BE2C (cell line): ENCODE measurements around the gene BOD1L1.

Experiments used
- DNase-seq: peaks from one replicate; pipeline ENCODE4 v3.0.0-alpha.2; 2020
- H3K27me3 ChIP-seq: fragments of 250-450 bp; sonication (Bioruptor Pico); 2 replicates; pipeline ENCODE4 v1.5.1; 2020; ENCODE audit warnings: mild to moderate bottlenecking
- H3K36me3 ChIP-seq: fragments of 250-450 bp; sonication (Bioruptor Pico); 2 replicates; pipeline ENCODE4 v1.5.1; 2020; ENCODE audit warnings: mild to moderate bottlenecking
- H3K4me1 ChIP-seq: fragments of 250-450 bp; sonication (Bioruptor Pico); 2 replicates; pipeline ENCODE4 v1.5.1; 2020
- H3K4me3 ChIP-seq: 2 replicates; pipeline ENCODE4 v1.5.1; 2011; ENCODE audit warnings: low read depth, low read length
- H3K9me3 ChIP-seq: fragments of 250-450 bp; sonication (Bioruptor Pico); 2 replicates; pipeline ENCODE4 v1.5.1; 2020
- TF ChIP-seq, protein P1 (sequence below): IDR thresholded peaks from 2 replicates; pipeline ENCODE4 v1.5.1; 2012; ENCODE audit warnings: mild to moderate bottlenecking, low read depth, low read length

Gene BOD1L1

DNA sequence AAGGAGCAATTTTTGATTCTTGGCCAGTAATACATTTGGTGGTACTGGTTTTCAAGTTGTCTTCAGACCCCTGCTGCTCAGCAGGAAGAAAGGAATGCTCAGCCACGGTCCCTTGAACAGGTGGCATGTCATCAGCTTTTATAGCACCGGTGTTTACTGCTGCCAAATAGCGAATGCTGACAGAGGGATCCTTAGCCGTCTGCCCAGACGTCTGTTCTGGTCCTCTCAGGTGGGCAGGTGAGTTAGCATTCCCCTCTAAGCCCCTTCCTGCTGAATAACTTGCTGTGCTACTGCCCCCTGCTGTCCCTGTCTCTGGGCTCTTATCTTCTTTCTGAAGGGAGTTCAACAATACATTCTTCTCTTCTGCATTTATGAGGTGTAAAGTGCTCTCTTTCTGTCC lies 28.4 kb downstream of the BOD1L1 start:
- no peaks in the 10 kb centered on the region for H3K9me3 ChIP-seq
- H3K36me3 ChIP-seq: peaks cover 41% of the 10 kb centered on the region
- H3K27me3 ChIP-seq: no peaks in the 10 kb centered on the region
- no peak overlapping the region for H3K4me3 ChIP-seq
- TF ChIP-seq, protein P1, sequence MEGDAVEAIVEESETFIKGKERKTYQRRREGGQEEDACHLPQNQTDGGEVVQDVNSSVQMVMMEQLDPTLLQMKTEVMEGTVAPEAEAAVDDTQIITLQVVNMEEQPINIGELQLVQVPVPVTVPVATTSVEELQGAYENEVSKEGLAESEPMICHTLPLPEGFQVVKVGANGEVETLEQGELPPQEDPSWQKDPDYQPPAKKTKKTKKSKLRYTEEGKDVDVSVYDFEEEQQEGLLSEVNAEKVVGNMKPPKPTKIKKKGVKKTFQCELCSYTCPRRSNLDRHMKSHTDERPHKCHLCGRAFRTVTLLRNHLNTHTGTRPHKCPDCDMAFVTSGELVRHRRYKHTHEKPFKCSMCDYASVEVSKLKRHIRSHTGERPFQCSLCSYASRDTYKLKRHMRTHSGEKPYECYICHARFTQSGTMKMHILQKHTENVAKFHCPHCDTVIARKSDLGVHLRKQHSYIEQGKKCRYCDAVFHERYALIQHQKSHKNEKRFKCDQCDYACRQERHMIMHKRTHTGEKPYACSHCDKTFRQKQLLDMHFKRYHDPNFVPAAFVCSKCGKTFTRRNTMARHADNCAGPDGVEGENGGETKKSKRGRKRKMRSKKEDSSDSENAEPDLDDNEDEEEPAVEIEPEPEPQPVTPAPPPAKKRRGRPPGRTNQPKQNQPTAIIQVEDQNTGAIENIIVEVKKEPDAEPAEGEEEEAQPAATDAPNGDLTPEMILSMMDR: peak; percentile 45
- DNase-seq: no peak
- H3K4me1 ChIP-seq: no peaks in the 10 kb centered on the region

DNA sequence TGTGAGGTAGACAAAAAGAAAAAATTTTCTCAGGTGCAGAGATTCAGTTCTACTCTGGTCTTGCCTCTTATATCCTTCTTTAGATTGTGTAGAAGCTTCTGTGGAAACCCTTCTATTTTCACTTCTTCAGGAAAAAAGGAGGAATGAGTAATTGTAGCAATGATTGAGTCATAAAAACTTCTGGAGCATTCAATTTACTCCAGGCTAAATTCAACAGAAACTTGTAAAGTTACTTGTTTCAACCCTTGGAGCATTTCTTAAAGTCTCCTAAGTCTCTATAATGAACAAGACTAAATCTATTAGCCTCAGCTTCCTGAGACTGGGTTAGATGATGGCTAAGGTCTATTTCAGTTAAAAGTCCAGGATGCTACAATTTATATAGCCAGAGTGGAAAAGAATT lies 29.9 kb downstream of the BOD1L1 start:
- TF ChIP-seq, protein P1: no peak
- Histone ChIP-seq H3K4me3 (no peak overlapping the region), H3K9me3 (no peaks in the 10 kb centered on the region), H3K36me3 (peaks cover 29% of the 10 kb centered on the region), H3K27me3 (no peaks in the 10 kb centered on the region), H3K4me1 (no peaks in the 10 kb centered on the region)
- DNase-seq: no peak

DNA sequence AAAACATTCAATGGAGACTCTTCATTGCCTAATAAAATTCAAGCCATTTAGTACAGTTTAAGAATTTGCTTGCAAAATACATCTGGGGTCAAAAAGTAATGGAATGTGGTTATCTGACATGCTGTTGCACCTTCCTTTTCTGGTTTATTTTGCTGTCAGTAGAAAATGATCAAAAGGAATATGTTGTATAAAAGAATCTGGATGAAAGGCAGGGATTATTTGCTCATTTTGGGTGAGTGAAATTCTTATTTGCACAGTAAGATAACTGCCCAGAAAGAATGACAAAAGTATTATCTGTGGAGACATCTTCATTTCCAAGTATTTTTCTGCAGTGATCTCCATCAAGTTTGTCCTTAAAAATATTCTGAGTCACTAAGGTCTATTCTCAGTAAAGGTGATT lies 30.4 kb downstream of the BOD1L1 start:
- H3K4me3 ChIP-seq: no peak overlapping the region
- no peaks in the 10 kb centered on the region for H3K9me3 ChIP-seq
- H3K27me3 ChIP-seq: no peaks in the 10 kb centered on the region
- peaks cover 29% of the 10 kb centered on the region for H3K36me3 ChIP-seq
- no peaks in the 10 kb centered on the region for H3K4me1 ChIP-seq
- TF ChIP-seq, protein P1: no peak
- no peak for DNase-seq

DNA sequence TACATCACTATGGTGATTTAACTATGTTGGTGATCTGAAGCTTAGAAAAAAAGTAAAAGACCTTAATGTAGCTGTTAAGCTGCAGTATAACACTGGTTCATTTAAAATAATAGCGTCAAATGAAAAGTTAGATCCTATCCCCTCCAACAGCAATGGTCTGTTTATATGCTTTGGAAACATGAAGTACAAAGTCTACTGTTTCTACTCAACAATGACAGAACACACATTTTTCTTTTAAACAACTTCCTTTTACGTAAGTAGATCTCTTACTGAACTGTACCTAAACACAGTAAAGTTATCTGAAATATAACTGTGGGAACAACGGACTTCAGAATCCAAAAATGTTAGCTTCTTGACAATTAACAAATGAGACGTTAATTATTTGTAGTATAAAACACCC lies 35.3 kb downstream of the BOD1L1 start:
- no peaks in the 10 kb centered on the region for H3K9me3 ChIP-seq
- no peak for DNase-seq
- no peak overlapping the region for H3K4me3 ChIP-seq
- TF ChIP-seq, protein P1: no peak
- no peaks in the 10 kb centered on the region for H3K4me1 ChIP-seq
- H3K36me3 ChIP-seq: peaks cover 28% of the 10 kb centered on the region
- no peaks in the 10 kb centered on the region for H3K27me3 ChIP-seq

DNA sequence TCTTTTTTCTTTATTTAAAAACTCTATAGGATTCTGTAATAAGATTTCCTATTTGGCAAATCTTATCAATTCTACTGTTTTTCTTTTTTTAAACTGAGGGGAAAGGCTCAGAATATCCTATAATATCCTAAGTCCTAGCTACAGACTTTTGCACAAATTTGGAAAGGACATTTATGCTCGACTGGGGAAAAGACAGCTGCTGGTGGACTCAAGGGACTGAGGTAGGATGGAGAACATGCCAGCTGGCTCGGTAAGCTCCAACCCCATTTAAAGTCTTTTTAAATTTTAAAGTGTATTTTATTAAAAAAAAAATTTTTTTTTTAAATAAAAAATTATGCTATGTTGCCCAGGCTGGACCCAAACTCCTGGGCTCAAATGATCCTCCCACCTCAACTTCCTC lies 36.8 kb downstream of the BOD1L1 start:
- DNase-seq: no peak
- Histone ChIP-seq H3K4me1 (no peaks in the 10 kb centered on the region), H3K36me3 (peaks cover 28% of the 10 kb centered on the region), H3K9me3 (no peaks in the 10 kb centered on the region), H3K27me3 (no peaks in the 10 kb centered on the region), H3K4me3 (no peak overlapping the region)
- TF ChIP-seq, protein P1: no peak

DNA sequence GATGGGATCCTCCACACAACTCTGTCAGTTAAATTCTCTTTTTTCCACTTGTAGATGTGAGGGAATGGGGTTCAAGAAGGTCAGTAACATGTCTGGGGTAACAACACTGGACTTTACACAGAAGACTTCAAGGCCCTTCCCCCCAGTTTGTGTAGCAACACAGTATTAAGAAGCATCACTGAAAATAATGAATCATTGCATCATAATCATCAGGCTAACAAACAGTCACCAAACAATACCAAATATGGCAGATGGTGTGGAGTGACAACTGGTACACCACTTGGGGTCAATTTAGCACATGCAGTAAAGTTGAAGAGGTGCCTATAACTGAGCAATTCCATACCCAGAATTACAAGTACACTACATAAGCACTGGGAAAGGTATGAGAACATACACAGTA lies 38.6 kb downstream of the BOD1L1 start:
- Histone ChIP-seq H3K4me1 (no peaks in the 10 kb centered on the region), H3K9me3 (no peaks in the 10 kb centered on the region), H3K4me3 (no peak overlapping the region), H3K27me3 (no peaks in the 10 kb centered on the region), H3K36me3 (peaks cover 17% of the 10 kb centered on the region)
- no peak for DNase-seq
- TF ChIP-seq, protein P1: no peak
